Measurements from ENCODE around the gene GRIK2.
A peak's percentile ranks its signal among the peaks of the same experiment; 100 is the strongest.

The GRIK2 gene

GRCh38 chr6:102114402-102114801, 720.9 kb downstream of the GRIK2 start:
- H3K27ac ChIP-seq = no peak overlapping the region
- TF ChIP-seq ZFX (IDR thresholded peaks at IDR 0.05; ENCODE audit: borderline replicate concordance) (no peak), CTCF (IDR thresholded peaks at IDR 0.05) (peak; percentile 62)

GRCh38 chr6:102115911-102116310, 722.4 kb downstream of the GRIK2 start:
- no peak overlapping the region for H3K27ac ChIP-seq
- TF ChIP-seq ZFX (IDR thresholded peaks at IDR 0.05; ENCODE audit: borderline replicate concordance) (no peak), CTCF (IDR thresholded peaks at IDR 0.05) (no peak)

DNA sequence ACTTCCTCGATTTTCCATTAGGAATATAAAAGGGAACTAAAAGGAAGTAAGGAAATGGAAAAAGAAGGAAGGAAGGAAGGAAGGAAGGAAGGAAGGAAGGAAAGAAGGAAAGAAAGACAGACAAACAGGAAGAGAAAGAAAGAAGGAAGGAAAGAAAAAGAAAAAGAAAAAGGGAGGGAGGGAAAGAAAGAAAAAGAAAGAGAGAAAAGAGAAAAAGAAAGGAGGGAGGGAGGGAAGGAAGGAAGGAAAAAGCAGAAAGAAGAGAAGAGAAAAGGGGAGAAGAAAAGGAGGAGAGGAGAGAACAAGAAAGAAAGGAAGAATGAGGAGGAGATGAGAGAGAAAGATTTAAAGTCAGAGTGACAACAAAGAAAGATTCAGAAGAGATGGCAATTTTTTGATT, 724.5 kb downstream of the GRIK2 start:
- no peak overlapping the region for H3K27ac ChIP-seq

More for the DNA sequence above, 724.5 kb downstream of the GRIK2 start:
- TF ChIP-seq ZFX (IDR thresholded peaks at IDR 0.05; ENCODE audit: borderline replicate concordance) = no peak
